ENCODE results near the gene LRP2BP.

DNA sequence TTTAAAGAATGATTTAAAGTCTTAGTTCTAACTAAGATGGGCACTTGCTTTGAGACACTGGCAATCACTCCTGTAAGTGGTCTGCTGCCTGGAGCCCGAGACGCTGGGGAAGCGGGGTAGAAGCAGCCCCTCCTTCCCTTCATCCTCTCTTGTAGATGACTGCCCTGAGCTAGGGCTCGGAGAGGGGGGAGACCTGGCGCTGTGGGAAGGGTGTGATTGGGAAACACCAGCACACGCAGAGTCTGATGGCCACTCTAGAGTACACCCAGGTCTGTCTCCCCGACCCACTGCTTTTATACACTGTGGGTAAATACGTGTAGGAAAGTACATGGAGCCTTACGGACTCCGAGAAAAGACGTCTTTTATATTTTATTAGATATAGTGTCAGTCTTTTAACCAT, 24.0 kb downstream of the LRP2BP start:
- no peak for TF ChIP-seq POLR2A (IDR thresholded peaks at IDR 0.05)
- TF ChIP-seq, protein P1, sequence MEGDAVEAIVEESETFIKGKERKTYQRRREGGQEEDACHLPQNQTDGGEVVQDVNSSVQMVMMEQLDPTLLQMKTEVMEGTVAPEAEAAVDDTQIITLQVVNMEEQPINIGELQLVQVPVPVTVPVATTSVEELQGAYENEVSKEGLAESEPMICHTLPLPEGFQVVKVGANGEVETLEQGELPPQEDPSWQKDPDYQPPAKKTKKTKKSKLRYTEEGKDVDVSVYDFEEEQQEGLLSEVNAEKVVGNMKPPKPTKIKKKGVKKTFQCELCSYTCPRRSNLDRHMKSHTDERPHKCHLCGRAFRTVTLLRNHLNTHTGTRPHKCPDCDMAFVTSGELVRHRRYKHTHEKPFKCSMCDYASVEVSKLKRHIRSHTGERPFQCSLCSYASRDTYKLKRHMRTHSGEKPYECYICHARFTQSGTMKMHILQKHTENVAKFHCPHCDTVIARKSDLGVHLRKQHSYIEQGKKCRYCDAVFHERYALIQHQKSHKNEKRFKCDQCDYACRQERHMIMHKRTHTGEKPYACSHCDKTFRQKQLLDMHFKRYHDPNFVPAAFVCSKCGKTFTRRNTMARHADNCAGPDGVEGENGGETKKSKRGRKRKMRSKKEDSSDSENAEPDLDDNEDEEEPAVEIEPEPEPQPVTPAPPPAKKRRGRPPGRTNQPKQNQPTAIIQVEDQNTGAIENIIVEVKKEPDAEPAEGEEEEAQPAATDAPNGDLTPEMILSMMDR (IDR thresholded peaks at IDR 0.05): no peak

Measured in breast epithelium (tissue), 3 donors.